Retina (tissue), 1 donor: ENCODE results near the gene SPACA9.
A peak's percentile ranks its signal among the peaks of the same experiment; 100 is the strongest.

Experiments used
- DNase-seq: peaks from one replicate; pipeline ENCODE4 v3.0.0-alpha.2; 2016

SPACA9 gene

GRCh38 chr9:132864277-132864676, 14.4 kb upstream of the SPACA9 start:
- DNase-seq = no peak

GRCh38 chr9:132864691-132865090, 14.0 kb upstream of the SPACA9 start:
- no peak for DNase-seq

GRCh38 chr9:132866898-132867297, 11.8 kb upstream of the SPACA9 start:
- DNase-seq = no peak

- DNase-seq = no peak
These were observed 9.4 kb upstream of the SPACA9 start for GRCh38 chr9:132869266-132869665.

GRCh38 chr9:132873403-132873802, 5.3 kb upstream of the SPACA9 start:
- DNase-seq = no peak

GRCh38 chr9:132875159-132875558, 3.5 kb upstream of the SPACA9 start:
- no peak for DNase-seq

GRCh38 chr9:132876849-132877248, 1.8 kb upstream of the SPACA9 start:
- DNase-seq = no peak

- DNase-seq = no peak
These were observed 1.3 kb upstream of the SPACA9 start for GRCh38 chr9:132877458-132877823.

- DNase-seq = peak; percentile 97
These were observed 639 bp upstream of the SPACA9 start, which contains the start of gene AK8 for GRCh38 chr9:132877824-132878694. Gene AK8, minus strand, starts transcription at chr9:132878284. Its CDS starts 29 bp downstream, at chr9:132878255.

- peak; percentile 50 for DNase-seq
These were observed 992 bp downstream of the SPACA9 start for GRCh38 chr9:132879457-132880323.

GRCh38 chr9:132880324-132880661, 1.6 kb downstream of the SPACA9 start:
- DNase-seq = no peak

GRCh38 chr9:132881826-132882225, 3.1 kb downstream of the SPACA9 start:
- DNase-seq = no peak

- DNase-seq = no peak
These were observed 3.9 kb downstream of the SPACA9 start for GRCh38 chr9:132882616-132883015.

- no peak for DNase-seq
These were observed 4.9 kb downstream of the SPACA9 start for GRCh38 chr9:132883349-132884294.

GRCh38 chr9:132885720-132886333, 7.1 kb downstream of the SPACA9 start:
- DNase-seq = no peak

GRCh38 chr9:132886334-132886725, 7.6 kb downstream of the SPACA9 start:
- DNase-seq = no peak

- DNase-seq = no peak
These were observed 8.8 kb downstream of the SPACA9 start for GRCh38 chr9:132887181-132888120.

GRCh38 chr9:132888151-132888550, 9.5 kb downstream of the SPACA9 start:
- no peak for DNase-seq

- no peak for DNase-seq
These were observed 13.7 kb downstream of the SPACA9 start for GRCh38 chr9:132892400-132892799.

GRCh38 chr9:132894346-132894745, 15.6 kb downstream of the SPACA9 start:
- no peak for DNase-seq
